Pons (tissue), 1 donor: ENCODE measurements around the gene PGM3.
"Not testable (repeated sequence)": the region's sequence is repeated elsewhere in the genome, so short reads cannot be mapped to it uniquely, and the experiment has no call there.

Source experiments
- DNase-seq: peaks from one replicate; pipeline ENCODE4 v3.0.0-alpha.2; 2016; ENCODE audit warnings: low spot score

PGM3 gene

GRCh38 chr6:83192871-83193746 is at the start of gene PGM3, which contains the start of gene RWDD2A:
TSS of gene PGM3 (minus strand) at chr6:83193265. CDS start at chr6:83191012, 2,253 bp downstream.
TSS of gene RWDD2A (plus strand) at chr6:83193357. CDS start at chr6:83194452, 1,095 bp downstream.
- peak; percentile 88 for DNase-seq

GRCh38 chr6:83231146-83231545 is 38.1 kb upstream of the PGM3 start:
- no peak for DNase-seq

- DNase-seq, result no peak
These were observed 33.5 kb upstream of the PGM3 start for GRCh38 chr6:83226517-83226916.

- DNase-seq, result peak; percentile 72
These were observed 28.9 kb upstream of the PGM3 start for GRCh38 chr6:83221889-83222479.

GRCh38 chr6:83221276-83221675 is 28.2 kb upstream of the PGM3 start:
- no peak for DNase-seq

GRCh38 chr6:83220121-83220520 is 27.1 kb upstream of the PGM3 start:
- no peak for DNase-seq

GRCh38 chr6:83218646-83219045 is 25.6 kb upstream of the PGM3 start:
- no peak for DNase-seq

GRCh38 chr6:83216806-83217205 is 23.7 kb upstream of the PGM3 start:
- no peak for DNase-seq

GRCh38 chr6:83215131-83216047 is 22.3 kb upstream of the PGM3 start:
- DNase-seq, result peak; percentile 90

GRCh38 chr6:83202031-83202430 is 9.0 kb upstream of the PGM3 start:
- DNase-seq, result no peak

GRCh38 chr6:83199863-83200225 is 6.8 kb upstream of the PGM3 start:
- no peak for DNase-seq

- DNase-seq, result no peak
These were observed 6.3 kb upstream of the PGM3 start for GRCh38 chr6:83199173-83199862.

GRCh38 chr6:83198486-83199172 is 5.6 kb upstream of the PGM3 start:
- no peak for DNase-seq

- DNase-seq, result peak; percentile 29
These were observed 892 bp upstream of the PGM3 start for GRCh38 chr6:83193747-83194566.

- no peak for DNase-seq
These were observed 609 bp downstream of the PGM3 start for GRCh38 chr6:83192456-83192855.

GRCh38 chr6:83191974-83192373 is 1.1 kb downstream of the PGM3 start:
- DNase-seq, result not testable (repeated sequence)

- no peak for DNase-seq
These were observed 2.4 kb downstream of the PGM3 start for GRCh38 chr6:83190626-83191025.

- no peak for DNase-seq
These were observed 4.6 kb downstream of the PGM3 start for GRCh38 chr6:83188501-83188900.

GRCh38 chr6:83185096-83185495 is 8.0 kb downstream of the PGM3 start:
- no peak for DNase-seq
